LNCaP clone FGC (cell line): ENCODE data around the gene SPIRE2.

Experiments
- DNase-seq: peaks from one replicate; pipeline ENCODE4 v3.0.0-alpha.2; 2011; ENCODE audit warnings: low read depth
- H3K4me3 ChIP-seq: 2 replicates; pipeline ENCODE4 v1.5.1; 2011; ENCODE audit warnings: mild to moderate bottlenecking, low read depth, low read length, control low read depth
- CTCF ChIP-seq: IDR thresholded peaks from 2 replicates; pipeline ENCODE4 v1.5.1; 2012; ENCODE audit warnings: mild to moderate bottlenecking; ENCODE audit not compliant: control insufficient read depth, insufficient read depth; ENCODE audit errors: extremely low read depth

The SPIRE2 gene

GRCh38 chr16:89858973-89859614 is 30.8 kb downstream of the SPIRE2 start:
- TF ChIP-seq CTCF = no peak
- DNase-seq = no peak
- H3K4me3 ChIP-seq = no peak overlapping the region

GRCh38 chr16:89859615-89860007 is 31.3 kb downstream of the SPIRE2 start:
- TF ChIP-seq CTCF = no peak
- DNase-seq = no peak
- H3K4me3 ChIP-seq = no peak overlapping the region

GRCh38 chr16:89860747-89861304 is 32.6 kb downstream of the SPIRE2 start:
- peak; percentile 95 for TF ChIP-seq CTCF
- no peak for DNase-seq

GRCh38 chr16:89861648-89862047 is 33.4 kb downstream of the SPIRE2 start:
- no peak for DNase-seq
- no peak for TF ChIP-seq CTCF
- no peak overlapping the region for H3K4me3 ChIP-seq

More at GRCh38 chr16:89860747-89861304, 32.6 kb downstream of the SPIRE2 start:
- H3K4me3 ChIP-seq = no peak overlapping the region

GRCh38 chr16:89862732-89863131 is 34.5 kb downstream of the SPIRE2 start:
- H3K4me3 ChIP-seq = no peak overlapping the region
- no peak for DNase-seq
- TF ChIP-seq CTCF = no peak

GRCh38 chr16:89863741-89864526 is 35.7 kb downstream of the SPIRE2 start:
- no peak for TF ChIP-seq CTCF
- no peak for DNase-seq
- no peak overlapping the region for H3K4me3 ChIP-seq
